ENCODE measurements around the gene DDX10.

GRCh38 chr11:108895579-108896480 lies 231.0 kb downstream of the DDX10 start:
- no peak for TF ChIP-seq POLR2A (IDR thresholded peaks at IDR 0.05; ENCODE audit: low read length)
- TF ChIP-seq GATA1 (IDR thresholded peaks at IDR 0.05; ENCODE audit: low read depth, low read length), result no peak

Data from erythroblast (primary cell).